Liver (tissue), 9 donors: Measurements from ENCODE around the gene EFS. TPM values are rescaled to one million over a fixed set of nuclear protein-coding genes. Genes with fewer than 3 reads are reported as not detected.

Experiments used
- DNase-seq: peaks from one replicate; pipeline ENCODE4 v3.0.0-alpha.2; 2017; ENCODE audit warnings: low spot score
- H3K27ac ChIP-seq, 2 donors: one replicate each; pipeline ENCODE4 v1.7.0; 2013; ENCODE audit warnings: inconsistent platforms in 2 of 2, low read length in 2 of 2, control low read depth in 1 of 2, low read depth in 1 of 2, mild to moderate bottlenecking in 1 of 2
- H3K27me3 ChIP-seq, 4 donors: one replicate each; pipeline versions ENCODE4 v1.6.1 to v1.7.0; 2013; ENCODE audit warnings: low read length in 3 of 4, inconsistent platforms in 1 of 4, mild to moderate bottlenecking in 1 of 4, moderate library complexity in 1 of 4; ENCODE audit not compliant: control insufficient read depth in 4 of 4, insufficient read depth in 4 of 4
- H3K36me3 ChIP-seq, 4 donors: one replicate each; pipeline versions ENCODE4 v1.6.1 to v1.7.0; 2013; ENCODE audit warnings: low read length in 3 of 4, mild to moderate bottlenecking in 3 of 4, low read depth in 1 of 4, moderate library complexity in 1 of 4; ENCODE audit not compliant: control insufficient read depth in 4 of 4, insufficient read depth in 3 of 4
- H3K4me1 ChIP-seq, 4 donors: one replicate each; pipeline versions ENCODE4 v1.6.1 to v1.7.0; 2013; ENCODE audit warnings: low read length in 3 of 4, mild to moderate bottlenecking in 3 of 4, moderate library complexity in 1 of 4; ENCODE audit not compliant: control insufficient read depth in 4 of 4, insufficient read depth in 4 of 4
- H3K4me3 ChIP-seq, 3 donors: one replicate each; pipeline versions ENCODE4 v1.6.1 to v1.7.0; 2013; ENCODE audit warnings: low read length in 3 of 3, control low read depth in 1 of 3, low read depth in 1 of 3, mild to moderate bottlenecking in 1 of 3
- H3K9ac ChIP-seq, 2 donors: one replicate each; pipeline ENCODE4 v1.7.0; 2013; ENCODE audit warnings: low read length in 2 of 2, mild to moderate bottlenecking in 2 of 2, moderate library complexity in 2 of 2, control low read depth in 1 of 2, low read depth in 1 of 2
- H3K9me3 ChIP-seq, 4 donors: one replicate each; pipeline versions ENCODE4 v1.6.1 to v1.7.0; 2013; ENCODE audit warnings: low read length in 3 of 4; ENCODE audit not compliant: control insufficient read depth in 4 of 4
- EGR1 ChIP-seq, 2 donors: IDR thresholded peaks; 2 replicates each; pipeline ENCODE4 v1.6.1; 2016 to 2018; ENCODE audit warnings: antibody characterized with exemption in 2 of 2, low read depth in 2 of 2
- FOXA1 ChIP-seq: IDR thresholded peaks from 2 replicates; pipeline ENCODE4 v1.6.1; 2016; ENCODE audit warnings: antibody characterized with exemption
- FOXA2 ChIP-seq: IDR thresholded peaks from 2 replicates; pipeline ENCODE4 v1.6.1; 2016; ENCODE audit warnings: antibody characterized with exemption
- GABPA ChIP-seq, 2 donors: IDR thresholded peaks in 1 of 2; conservative IDR thresholded peaks in 1 of 2; 2 replicates each; pipeline ENCODE4 v1.6.1; 2016; ENCODE audit warnings: antibody characterized with exemption in 2 of 2, mild to moderate bottlenecking in 1 of 2, moderate library complexity in 1 of 2
- HNF4A ChIP-seq, 2 donors: conservative IDR thresholded peaks; 2 replicates each; pipeline ENCODE4 v1.6.1; 2016; ENCODE audit warnings: antibody characterized with exemption in 2 of 2, mild to moderate bottlenecking in 2 of 2
- HNF4G ChIP-seq: IDR thresholded peaks from 2 replicates; pipeline ENCODE4 v1.6.1; 2016; ENCODE audit warnings: antibody characterized with exemption
- RAD21 ChIP-seq, 2 donors: IDR thresholded peaks; 2 replicates each; pipeline ENCODE4 v1.6.1; 2016; ENCODE audit warnings: antibody characterized with exemption in 2 of 2, mild to moderate bottlenecking in 2 of 2
- RXRA ChIP-seq, 2 donors: IDR thresholded peaks; 2 replicates each; pipeline ENCODE4 v1.6.1; 2017 to 2018; ENCODE audit warnings: antibody characterized with exemption in 2 of 2, mild to moderate bottlenecking in 1 of 2
- SP1 ChIP-seq: IDR thresholded peaks from 2 replicates; pipeline ENCODE4 v1.6.1; 2018; ENCODE audit warnings: antibody characterized with exemption, mild to moderate bottlenecking
- TAF1 ChIP-seq: conservative IDR thresholded peaks from 2 replicates; pipeline ENCODE4 v1.6.1; 2016; ENCODE audit warnings: antibody characterized with exemption, mild to moderate bottlenecking
- YY1 ChIP-seq: IDR thresholded peaks from 2 replicates; pipeline ENCODE4 v1.6.1; 2016; ENCODE audit warnings: antibody characterized with exemption, mild to moderate bottlenecking
- ZBTB33 ChIP-seq: IDR thresholded peaks from 2 replicates; pipeline ENCODE4 v1.6.1; 2016; ENCODE audit warnings: antibody characterized with exemption
- WGBS: extraction: QIAGEN DNeasy Blood & Tissue Kit; methylation state at CpG from one replicate; pipeline ENCODE4 v1.1.7; 2013; 5-methylcytosine and 5-hydroxymethylcytosine counted together
- polyA plus RNA-seq, 2 donors: library from polyadenylated mRNA; stranded (reverse) in 1 of 2; unstranded in 1 of 2; fragments of 200-250 nt in 1 of 2; fragments of >200 nt in 1 of 2; fragmentation: Nextera tagmentation in 1 of 2; extraction: Ambion mirVana in 1 of 2; gene quantifications; one replicate each; pipeline versions ENCODE4 v1.2.1 to v1.2.3, GENCODE V29; 2013 to 2015
- total RNA-seq, 2 donors: library from RNA; depleted of rRNA; stranded (reverse); fragments of >200 nt; gene quantifications; one replicate each; pipeline ENCODE4 v1.2.3, GENCODE V29; 2014
- TF ChIP-seq, protein P1 (sequence below): IDR thresholded peaks from 2 replicates; pipeline ENCODE4 v1.6.1; 2016; ENCODE audit warnings: antibody characterized with exemption
- TF ChIP-seq, protein P2 (sequence below): fragments of 150-350 bp; IDR thresholded peaks from 2 replicates; pipeline ENCODE4 v1.5.1; 2017; ENCODE audit warnings: improper control_type of control experiment, low read depth, low read length; ENCODE audit not compliant: missing input control
- TF ChIP-seq, protein P3 (sequence below): IDR thresholded peaks from 2 replicates; pipeline ENCODE4 v1.6.1; 2016; ENCODE audit warnings: antibody characterized with exemption
- TF ChIP-seq, protein P4 (sequence below): IDR thresholded peaks from 2 replicates; pipeline ENCODE4 v1.6.1; 2016; ENCODE audit warnings: antibody characterized with exemption, mild to moderate bottlenecking
- donor health status: healthy.
- donor health status: healthy.
- donor health status: healthy.
- donor health status: healthy.
- donor health status: healthy.

Gene EFS
- total and polyA plus RNA-seq, 4 donors = 0.10 to 0.69 (median 0.54) TPM

DNA sequence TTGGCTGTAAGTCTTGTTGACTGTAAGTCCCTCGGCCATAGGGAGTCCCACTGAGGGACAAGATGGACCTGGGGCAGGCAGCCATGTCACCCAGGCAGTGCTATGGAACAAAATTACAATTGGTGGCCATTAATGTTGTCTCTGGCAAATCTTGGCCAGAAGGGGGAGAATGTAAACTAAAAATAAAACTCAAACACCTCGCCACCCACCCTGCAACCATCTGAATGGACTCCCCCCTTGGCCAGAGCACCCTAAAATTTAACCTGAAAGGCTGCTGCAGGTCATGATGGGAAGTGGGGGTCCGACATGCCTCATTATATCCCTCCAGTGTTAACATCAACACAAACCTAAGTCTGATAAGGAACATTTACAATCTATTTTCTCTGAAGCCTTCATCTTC, 20.5 kb downstream of the EFS start:
- Histone ChIP-seq H3K27ac (no peak overlapping the region), H3K9me3 (no peaks in the 10 kb centered on the region), H3K36me3 (no peaks in the 10 kb centered on the region), H3K9ac (no peak overlapping the region), H3K4me1 (no peaks in the 10 kb centered on the region), H3K27me3 (no peaks in the 10 kb centered on the region), H3K4me3 (no peak overlapping the region)
- 57% methylated on average over 3 of the region's 3 CpGs for WGBS
- no peak for DNase-seq
- TF ChIP-seq HNF4A (conservative IDR thresholded peaks at IDR 0.05) (no peak), EGR1 (IDR thresholded peaks at IDR 0.05; ENCODE audit: low read depth in 2 of 2) (no peak), FOXA2 (no peak), GABPA (IDR thresholded peaks at IDR 0.05 in 1 of 2, conservative IDR thresholded peaks at IDR 0.05 in 1 of 2) (no peak), ZBTB33 (no peak), HNF4G (no peak), TAF1 (no peak), FOXA1 (no peak), SP1 (no peak), YY1 (no peak), RAD21 (IDR thresholded peaks at IDR 0.05) (no peak)
- TF ChIP-seq, protein P1, sequence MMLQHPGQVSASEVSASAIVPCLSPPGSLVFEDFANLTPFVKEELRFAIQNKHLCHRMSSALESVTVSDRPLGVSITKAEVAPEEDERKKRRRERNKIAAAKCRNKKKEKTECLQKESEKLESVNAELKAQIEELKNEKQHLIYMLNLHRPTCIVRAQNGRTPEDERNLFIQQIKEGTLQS = no peak

GRCh38 chr14:23339506-23340268, 25.3 kb downstream of the EFS start:
- H3K27me3 ChIP-seq = no peaks in the 10 kb centered on the region
- TF ChIP-seq, protein P2, sequence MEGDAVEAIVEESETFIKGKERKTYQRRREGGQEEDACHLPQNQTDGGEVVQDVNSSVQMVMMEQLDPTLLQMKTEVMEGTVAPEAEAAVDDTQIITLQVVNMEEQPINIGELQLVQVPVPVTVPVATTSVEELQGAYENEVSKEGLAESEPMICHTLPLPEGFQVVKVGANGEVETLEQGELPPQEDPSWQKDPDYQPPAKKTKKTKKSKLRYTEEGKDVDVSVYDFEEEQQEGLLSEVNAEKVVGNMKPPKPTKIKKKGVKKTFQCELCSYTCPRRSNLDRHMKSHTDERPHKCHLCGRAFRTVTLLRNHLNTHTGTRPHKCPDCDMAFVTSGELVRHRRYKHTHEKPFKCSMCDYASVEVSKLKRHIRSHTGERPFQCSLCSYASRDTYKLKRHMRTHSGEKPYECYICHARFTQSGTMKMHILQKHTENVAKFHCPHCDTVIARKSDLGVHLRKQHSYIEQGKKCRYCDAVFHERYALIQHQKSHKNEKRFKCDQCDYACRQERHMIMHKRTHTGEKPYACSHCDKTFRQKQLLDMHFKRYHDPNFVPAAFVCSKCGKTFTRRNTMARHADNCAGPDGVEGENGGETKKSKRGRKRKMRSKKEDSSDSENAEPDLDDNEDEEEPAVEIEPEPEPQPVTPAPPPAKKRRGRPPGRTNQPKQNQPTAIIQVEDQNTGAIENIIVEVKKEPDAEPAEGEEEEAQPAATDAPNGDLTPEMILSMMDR = no peak
- TF ChIP-seq ZBTB33 (no peak), HNF4G (no peak), FOXA1 (no peak), HNF4A (conservative IDR thresholded peaks at IDR 0.05) (no peak), RXRA (IDR thresholded peaks at IDR 0.05) (no peak), YY1 (no peak), FOXA2 (no peak)
- TF ChIP-seq, protein P1 = no peak
- TF ChIP-seq, protein P3, sequence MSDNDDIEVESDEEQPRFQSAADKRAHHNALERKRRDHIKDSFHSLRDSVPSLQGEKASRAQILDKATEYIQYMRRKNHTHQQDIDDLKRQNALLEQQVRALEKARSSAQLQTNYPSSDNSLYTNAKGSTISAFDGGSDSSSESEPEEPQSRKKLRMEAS = no peak
- TF ChIP-seq, protein P4, sequence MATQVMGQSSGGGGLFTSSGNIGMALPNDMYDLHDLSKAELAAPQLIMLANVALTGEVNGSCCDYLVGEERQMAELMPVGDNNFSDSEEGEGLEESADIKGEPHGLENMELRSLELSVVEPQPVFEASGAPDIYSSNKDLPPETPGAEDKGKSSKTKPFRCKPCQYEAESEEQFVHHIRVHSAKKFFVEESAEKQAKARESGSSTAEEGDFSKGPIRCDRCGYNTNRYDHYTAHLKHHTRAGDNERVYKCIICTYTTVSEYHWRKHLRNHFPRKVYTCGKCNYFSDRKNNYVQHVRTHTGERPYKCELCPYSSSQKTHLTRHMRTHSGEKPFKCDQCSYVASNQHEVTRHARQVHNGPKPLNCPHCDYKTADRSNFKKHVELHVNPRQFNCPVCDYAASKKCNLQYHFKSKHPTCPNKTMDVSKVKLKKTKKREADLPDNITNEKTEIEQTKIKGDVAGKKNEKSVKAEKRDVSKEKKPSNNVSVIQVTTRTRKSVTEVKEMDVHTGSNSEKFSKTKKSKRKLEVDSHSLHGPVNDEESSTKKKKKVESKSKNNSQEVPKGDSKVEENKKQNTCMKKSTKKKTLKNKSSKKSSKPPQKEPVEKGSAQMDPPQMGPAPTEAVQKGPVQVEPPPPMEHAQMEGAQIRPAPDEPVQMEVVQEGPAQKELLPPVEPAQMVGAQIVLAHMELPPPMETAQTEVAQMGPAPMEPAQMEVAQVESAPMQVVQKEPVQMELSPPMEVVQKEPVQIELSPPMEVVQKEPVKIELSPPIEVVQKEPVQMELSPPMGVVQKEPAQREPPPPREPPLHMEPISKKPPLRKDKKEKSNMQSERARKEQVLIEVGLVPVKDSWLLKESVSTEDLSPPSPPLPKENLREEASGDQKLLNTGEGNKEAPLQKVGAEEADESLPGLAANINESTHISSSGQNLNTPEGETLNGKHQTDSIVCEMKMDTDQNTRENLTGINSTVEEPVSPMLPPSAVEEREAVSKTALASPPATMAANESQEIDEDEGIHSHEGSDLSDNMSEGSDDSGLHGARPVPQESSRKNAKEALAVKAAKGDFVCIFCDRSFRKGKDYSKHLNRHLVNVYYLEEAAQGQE = no peak
- H3K4me1 ChIP-seq = no peaks in the 10 kb centered on the region
- no peak for DNase-seq
- WGBS = 73% methylated on average over 1 of the region's 1 CpG
- H3K27ac ChIP-seq = no peak overlapping the region
- H3K9ac ChIP-seq = no peak overlapping the region
- H3K36me3 ChIP-seq = no peaks in the 10 kb centered on the region
- H3K4me3 ChIP-seq = no peak overlapping the region
- no peaks in the 10 kb centered on the region for H3K9me3 ChIP-seq
